Adrenal gland (tissue), 5 donors: ENCODE results near the gene CDKAL1.

ENCODE experiments used
- CTCF ChIP-seq, 6 experiments: fragments of 450-650 bp in 4 of 6; fragments of 200-600 bp in 2 of 6; sonication (generic) in 1 of 6; IDR thresholded peaks; 1 replicate in 5 of 6; 2 replicates in 1 of 6; pipeline versions ENCODE4 v1.5.1 to v1.8.0; 2016 to 2021; ENCODE audit warnings: antibody characterized with exemption in 6 of 6, mild to moderate bottlenecking in 2 of 6, moderate library complexity in 1 of 6
- POLR2A ChIP-seq, 2 donors: fragments of 450-650 bp; IDR thresholded peaks; one replicate each; pipeline ENCODE4 v1.6.1; 2017; ENCODE audit warnings: antibody characterized with exemption in 2 of 2, mild to moderate bottlenecking in 2 of 2, moderate library complexity in 1 of 2
- donor health status: DM: no; HTN: no; CAD: no.

DNA sequence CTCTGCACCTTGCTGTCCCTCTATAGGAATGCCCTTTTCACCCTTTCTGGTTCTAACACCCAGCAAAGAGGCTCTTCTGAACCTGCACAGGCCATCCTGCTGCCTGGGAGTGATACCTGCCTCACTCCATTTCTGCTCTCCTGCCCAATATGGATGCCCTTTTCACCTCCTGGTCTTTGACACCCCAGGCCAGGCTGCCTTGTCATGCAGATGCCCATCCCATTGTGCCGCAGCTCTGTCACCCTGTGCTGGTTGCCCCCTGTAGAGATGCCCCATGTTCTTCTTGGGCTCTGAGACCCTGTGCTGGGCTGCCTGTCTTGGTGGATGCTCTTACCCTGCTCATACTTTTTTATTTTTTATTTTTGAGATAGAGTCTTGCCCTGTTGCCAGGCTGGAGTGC, 95.3 kb downstream of the CDKAL1 start:
- TF ChIP-seq CTCF (IDR thresholded peaks at IDR 0.05), result no peak
- TF ChIP-seq POLR2A (IDR thresholded peaks at IDR 0.05), result no peak
